Measurements from ENCODE around the gene HSD17B1. TPM values are rescaled to one million over a fixed set of nuclear protein-coding genes. Genes with fewer than 3 reads are reported as not detected.

Gene HSD17B1
- total RNA-seq, 1 experiment from 2014 or later: 1.5 TPM

DNA sequence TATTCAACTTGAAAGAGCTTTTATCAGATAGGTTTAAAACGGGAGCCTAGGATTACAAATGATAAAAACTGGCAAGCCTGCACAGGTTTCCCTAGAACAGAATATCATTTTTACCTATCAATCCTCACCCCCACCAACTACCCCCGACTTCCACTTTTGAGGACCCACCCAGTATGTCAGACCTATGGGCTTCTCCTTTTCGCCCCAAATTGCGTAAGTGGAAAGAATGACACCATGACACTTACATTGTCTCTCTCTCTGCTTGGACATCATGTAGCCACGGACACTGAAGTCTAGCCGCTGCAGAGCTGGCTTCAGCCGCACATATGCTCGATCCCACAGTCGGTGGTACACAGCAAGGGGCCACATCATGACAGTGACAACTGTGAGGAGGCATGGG is 32.2 kb downstream of the HSD17B1 start:
- H3K36me3 Mint-ChIP-seq: peaks cover 56% of the 10 kb centered on the region
- H3K27me3 Mint-ChIP-seq (ENCODE audit: low read depth): no peaks in the 10 kb centered on the region
- H3K4me1 Mint-ChIP-seq: no peaks in the 10 kb centered on the region
- ChIA-PET CTCF (no interaction called here), POLR2A (interaction anchor here (0.6 kb wide), 1 partner anchor 9 kb away, joined by 3 read pairs; no protein-coding TSS in a partner anchor)
- TF ChIP-seq NFATC4 (CRISPR knock-in tag; IDR thresholded peaks at IDR 0.05) (no peak), ZNF219 (CRISPR knock-in tag; IDR thresholded peaks at IDR 0.05; ENCODE audit: borderline replicate concordance) (no peak), EMX1 (CRISPR knock-in tag; IDR thresholded peaks at IDR 0.05) (no peak), SOX15 (CRISPR knock-in tag; IDR thresholded peaks at IDR 0.05) (no peak), OVOL2 (CRISPR knock-in tag; IDR thresholded peaks at IDR 0.05; ENCODE audit: borderline replicate concordance) (no peak), RORB (CRISPR knock-in tag; IDR thresholded peaks at IDR 0.05) (no peak), FOXP1 (CRISPR knock-in tag; IDR thresholded peaks at IDR 0.05; ENCODE audit: borderline replicate concordance) (no peak), ELF4 (CRISPR knock-in tag; IDR thresholded peaks at IDR 0.05; ENCODE audit: low read depth) (no peak), ESRRA (CRISPR knock-in tag; IDR thresholded peaks at IDR 0.05; ENCODE audit: borderline replicate concordance) (no peak), SMAD3 (CRISPR knock-in tag; IDR thresholded peaks at IDR 0.05; ENCODE audit: borderline replicate concordance) (no peak), ZNF263 (CRISPR knock-in tag; IDR thresholded peaks at IDR 0.05; ENCODE audit: low read depth) (no peak), TCF7 (CRISPR knock-in tag; IDR thresholded peaks at IDR 0.05; ENCODE audit: low read depth) (no peak)
- TF ChIP-seq, protein P1, sequence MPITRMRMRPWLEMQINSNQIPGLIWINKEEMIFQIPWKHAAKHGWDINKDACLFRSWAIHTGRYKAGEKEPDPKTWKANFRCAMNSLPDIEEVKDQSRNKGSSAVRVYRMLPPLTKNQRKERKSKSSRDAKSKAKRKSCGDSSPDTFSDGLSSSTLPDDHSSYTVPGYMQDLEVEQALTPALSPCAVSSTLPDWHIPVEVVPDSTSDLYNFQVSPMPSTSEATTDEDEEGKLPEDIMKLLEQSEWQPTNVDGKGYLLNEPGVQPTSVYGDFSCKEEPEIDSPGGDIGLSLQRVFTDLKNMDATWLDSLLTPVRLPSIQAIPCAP (CRISPR knock-in tag; IDR thresholded peaks at IDR 0.05): no peak
- TF ChIP-seq, protein P2, sequence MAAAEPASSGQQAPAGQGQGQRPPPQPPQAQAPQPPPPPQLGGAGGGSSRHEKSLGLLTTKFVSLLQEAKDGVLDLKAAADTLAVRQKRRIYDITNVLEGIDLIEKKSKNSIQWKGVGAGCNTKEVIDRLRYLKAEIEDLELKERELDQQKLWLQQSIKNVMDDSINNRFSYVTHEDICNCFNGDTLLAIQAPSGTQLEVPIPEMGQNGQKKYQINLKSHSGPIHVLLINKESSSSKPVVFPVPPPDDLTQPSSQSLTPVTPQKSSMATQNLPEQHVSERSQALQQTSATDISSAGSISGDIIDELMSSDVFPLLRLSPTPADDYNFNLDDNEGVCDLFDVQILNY (CRISPR knock-in tag; IDR thresholded peaks at IDR 0.05): no peak
- TF ChIP-seq, protein P3, sequence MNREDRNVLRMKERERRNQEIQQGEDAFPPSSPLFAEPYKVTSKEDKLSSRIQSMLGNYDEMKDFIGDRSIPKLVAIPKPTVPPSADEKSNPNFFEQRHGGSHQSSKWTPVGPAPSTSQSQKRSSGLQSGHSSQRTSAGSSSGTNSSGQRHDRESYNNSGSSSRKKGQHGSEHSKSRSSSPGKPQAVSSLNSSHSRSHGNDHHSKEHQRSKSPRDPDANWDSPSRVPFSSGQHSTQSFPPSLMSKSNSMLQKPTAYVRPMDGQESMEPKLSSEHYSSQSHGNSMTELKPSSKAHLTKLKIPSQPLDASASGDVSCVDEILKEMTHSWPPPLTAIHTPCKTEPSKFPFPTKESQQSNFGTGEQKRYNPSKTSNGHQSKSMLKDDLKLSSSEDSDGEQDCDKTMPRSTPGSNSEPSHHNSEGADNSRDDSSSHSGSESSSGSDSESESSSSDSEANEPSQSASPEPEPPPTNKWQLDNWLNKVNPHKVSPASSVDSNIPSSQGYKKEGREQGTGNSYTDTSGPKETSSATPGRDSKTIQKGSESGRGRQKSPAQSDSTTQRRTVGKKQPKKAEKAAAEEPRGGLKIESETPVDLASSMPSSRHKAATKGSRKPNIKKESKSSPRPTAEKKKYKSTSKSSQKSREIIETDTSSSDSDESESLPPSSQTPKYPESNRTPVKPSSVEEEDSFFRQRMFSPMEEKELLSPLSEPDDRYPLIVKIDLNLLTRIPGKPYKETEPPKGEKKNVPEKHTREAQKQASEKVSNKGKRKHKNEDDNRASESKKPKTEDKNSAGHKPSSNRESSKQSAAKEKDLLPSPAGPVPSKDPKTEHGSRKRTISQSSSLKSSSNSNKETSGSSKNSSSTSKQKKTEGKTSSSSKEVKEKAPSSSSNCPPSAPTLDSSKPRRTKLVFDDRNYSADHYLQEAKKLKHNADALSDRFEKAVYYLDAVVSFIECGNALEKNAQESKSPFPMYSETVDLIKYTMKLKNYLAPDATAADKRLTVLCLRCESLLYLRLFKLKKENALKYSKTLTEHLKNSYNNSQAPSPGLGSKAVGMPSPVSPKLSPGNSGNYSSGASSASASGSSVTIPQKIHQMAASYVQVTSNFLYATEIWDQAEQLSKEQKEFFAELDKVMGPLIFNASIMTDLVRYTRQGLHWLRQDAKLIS (CRISPR knock-in tag; IDR thresholded peaks at IDR 0.05; ENCODE audit: borderline replicate concordance): no peak
- TF ChIP-seq, protein P4, sequence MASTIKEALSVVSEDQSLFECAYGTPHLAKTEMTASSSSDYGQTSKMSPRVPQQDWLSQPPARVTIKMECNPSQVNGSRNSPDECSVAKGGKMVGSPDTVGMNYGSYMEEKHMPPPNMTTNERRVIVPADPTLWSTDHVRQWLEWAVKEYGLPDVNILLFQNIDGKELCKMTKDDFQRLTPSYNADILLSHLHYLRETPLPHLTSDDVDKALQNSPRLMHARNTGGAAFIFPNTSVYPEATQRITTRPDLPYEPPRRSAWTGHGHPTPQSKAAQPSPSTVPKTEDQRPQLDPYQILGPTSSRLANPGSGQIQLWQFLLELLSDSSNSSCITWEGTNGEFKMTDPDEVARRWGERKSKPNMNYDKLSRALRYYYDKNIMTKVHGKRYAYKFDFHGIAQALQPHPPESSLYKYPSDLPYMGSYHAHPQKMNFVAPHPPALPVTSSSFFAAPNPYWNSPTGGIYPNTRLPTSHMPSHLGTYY (CRISPR knock-in tag; IDR thresholded peaks at IDR 0.05): no peak
- TF ChIP-seq, protein P5, sequence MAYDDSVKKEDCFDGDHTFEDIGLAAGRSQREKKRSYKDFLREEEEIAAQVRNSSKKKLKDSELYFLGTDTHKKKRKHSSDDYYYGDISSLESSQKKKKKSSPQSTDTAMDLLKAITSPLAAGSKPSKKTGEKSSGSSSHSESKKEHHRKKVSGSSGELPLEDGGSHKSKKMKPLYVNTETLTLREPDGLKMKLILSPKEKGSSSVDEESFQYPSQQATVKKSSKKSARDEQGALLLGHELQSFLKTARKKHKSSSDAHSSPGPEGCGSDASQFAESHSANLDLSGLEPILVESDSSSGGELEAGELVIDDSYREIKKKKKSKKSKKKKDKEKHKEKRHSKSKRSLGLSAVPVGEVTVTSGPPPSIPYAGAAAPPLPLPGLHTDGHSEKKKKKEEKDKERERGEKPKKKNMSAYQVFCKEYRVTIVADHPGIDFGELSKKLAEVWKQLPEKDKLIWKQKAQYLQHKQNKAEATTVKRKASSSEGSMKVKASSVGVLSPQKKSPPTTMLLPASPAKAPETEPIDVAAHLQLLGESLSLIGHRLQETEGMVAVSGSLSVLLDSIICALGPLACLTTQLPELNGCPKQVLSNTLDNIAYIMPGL (CRISPR knock-in tag; IDR thresholded peaks at IDR 0.05): no peak
- TF ChIP-seq, protein P6, sequence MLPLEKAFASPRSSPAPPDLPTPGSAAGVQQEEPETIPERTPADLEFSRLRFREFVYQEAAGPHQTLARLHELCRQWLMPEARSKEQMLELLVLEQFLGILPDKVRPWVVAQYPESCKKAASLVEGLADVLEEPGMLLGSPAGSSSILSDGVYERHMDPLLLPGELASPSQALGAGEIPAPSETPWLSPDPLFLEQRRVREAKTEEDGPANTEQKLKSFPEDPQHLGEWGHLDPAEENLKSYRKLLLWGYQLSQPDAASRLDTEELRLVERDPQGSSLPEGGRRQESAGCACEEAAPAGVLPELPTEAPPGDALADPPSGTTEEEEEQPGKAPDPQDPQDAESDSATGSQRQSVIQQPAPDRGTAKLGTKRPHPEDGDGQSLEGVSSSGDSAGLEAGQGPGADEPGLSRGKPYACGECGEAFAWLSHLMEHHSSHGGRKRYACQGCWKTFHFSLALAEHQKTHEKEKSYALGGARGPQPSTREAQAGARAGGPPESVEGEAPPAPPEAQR (CRISPR knock-in tag; IDR thresholded peaks at IDR 0.05): no peak
- TF ChIP-seq, protein P7, sequence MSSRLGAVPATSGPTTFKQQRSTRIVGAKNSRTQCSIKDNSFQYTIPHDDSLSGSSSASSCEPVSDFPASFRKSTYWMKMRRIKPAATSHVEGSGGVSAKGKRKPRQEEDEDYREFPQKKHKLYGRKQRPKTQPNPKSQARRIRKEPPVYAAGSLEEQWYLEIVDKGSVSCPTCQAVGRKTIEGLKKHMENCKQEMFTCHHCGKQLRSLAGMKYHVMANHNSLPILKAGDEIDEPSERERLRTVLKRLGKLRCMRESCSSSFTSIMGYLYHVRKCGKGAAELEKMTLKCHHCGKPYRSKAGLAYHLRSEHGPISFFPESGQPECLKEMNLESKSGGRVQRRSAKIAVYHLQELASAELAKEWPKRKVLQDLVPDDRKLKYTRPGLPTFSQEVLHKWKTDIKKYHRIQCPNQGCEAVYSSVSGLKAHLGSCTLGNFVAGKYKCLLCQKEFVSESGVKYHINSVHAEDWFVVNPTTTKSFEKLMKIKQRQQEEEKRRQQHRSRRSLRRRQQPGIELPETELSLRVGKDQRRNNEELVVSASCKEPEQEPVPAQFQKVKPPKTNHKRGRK (CRISPR knock-in tag; IDR thresholded peaks at IDR 0.05; ENCODE audit: borderline replicate concordance): no peak
- TF ChIP-seq, protein P8, sequence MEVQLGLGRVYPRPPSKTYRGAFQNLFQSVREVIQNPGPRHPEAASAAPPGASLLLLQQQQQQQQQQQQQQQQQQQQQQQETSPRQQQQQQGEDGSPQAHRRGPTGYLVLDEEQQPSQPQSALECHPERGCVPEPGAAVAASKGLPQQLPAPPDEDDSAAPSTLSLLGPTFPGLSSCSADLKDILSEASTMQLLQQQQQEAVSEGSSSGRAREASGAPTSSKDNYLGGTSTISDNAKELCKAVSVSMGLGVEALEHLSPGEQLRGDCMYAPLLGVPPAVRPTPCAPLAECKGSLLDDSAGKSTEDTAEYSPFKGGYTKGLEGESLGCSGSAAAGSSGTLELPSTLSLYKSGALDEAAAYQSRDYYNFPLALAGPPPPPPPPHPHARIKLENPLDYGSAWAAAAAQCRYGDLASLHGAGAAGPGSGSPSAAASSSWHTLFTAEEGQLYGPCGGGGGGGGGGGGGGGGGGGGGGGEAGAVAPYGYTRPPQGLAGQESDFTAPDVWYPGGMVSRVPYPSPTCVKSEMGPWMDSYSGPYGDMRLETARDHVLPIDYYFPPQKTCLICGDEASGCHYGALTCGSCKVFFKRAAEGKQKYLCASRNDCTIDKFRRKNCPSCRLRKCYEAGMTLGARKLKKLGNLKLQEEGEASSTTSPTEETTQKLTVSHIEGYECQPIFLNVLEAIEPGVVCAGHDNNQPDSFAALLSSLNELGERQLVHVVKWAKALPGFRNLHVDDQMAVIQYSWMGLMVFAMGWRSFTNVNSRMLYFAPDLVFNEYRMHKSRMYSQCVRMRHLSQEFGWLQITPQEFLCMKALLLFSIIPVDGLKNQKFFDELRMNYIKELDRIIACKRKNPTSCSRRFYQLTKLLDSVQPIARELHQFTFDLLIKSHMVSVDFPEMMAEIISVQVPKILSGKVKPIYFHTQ (CRISPR knock-in tag; IDR thresholded peaks at IDR 0.05): no peak
- H3K27ac Mint-ChIP-seq: no peak overlapping the region
- no peaks in the 10 kb centered on the region for H3K9me3 Mint-ChIP-seq
- DNase-seq (ENCODE audit: low spot score): no peak
- ATAC-seq: no peak
- no peak overlapping the region for H3K4me3 Mint-ChIP-seq
